ENCODE results near the gene CMTM7. TPM values are rescaled to one million over a fixed set of nuclear protein-coding genes. Genes with fewer than 3 reads are reported as not detected.

The CMTM7 gene
- total RNA-seq, 4 donors from 2014 or later, result 14.8 to 24.7 (median 22.0) TPM

GRCh38 chr3:32448686-32449474 is 57.2 kb downstream of the CMTM7 start:
- Histone ChIP-seq H3K27me3 (no peaks in the 10 kb centered on the region), H3K9me3 (no peaks in the 10 kb centered on the region), H3K27ac (peak overlapping the region in 2 of 3 donors; percentile 25 to 60), H3K4me1 (peaks cover 5 to 8% of the 10 kb centered on the region in 2 donors), H3K4me3 (replicated peaks in 1 of 3) (no peak overlapping the region), H3K36me3 (no peaks in the 10 kb centered on the region)
- intact Hi-C loops (cut with DNase I), result no loop called here
- TF ChIP-seq POLR2A (IDR thresholded peaks at IDR 0.05), result no peak
- no peak for TF ChIP-seq CTCF (IDR thresholded peaks at IDR 0.05)
- 66 to 67% methylated on average over 14 of the region's 14 CpGs for WGBS, 2 donors
- DNase-seq, result peak; percentile 48 to 54

- no peak for DNase-seq
- TF ChIP-seq POLR2A (IDR thresholded peaks at IDR 0.05), result no peak
- no peak for TF ChIP-seq CTCF (IDR thresholded peaks at IDR 0.05)
- H3K36me3 ChIP-seq, result peaks cover 0 to 4% of the 10 kb centered on the region in 2 donors
- H3K4me1 ChIP-seq, result peaks cover 5 to 8% of the 10 kb centered on the region in 2 donors
- H3K4me3 ChIP-seq (replicated peaks in 1 of 3), result no peak overlapping the region
- H3K27me3 ChIP-seq, result no peaks in the 10 kb centered on the region
- H3K27ac ChIP-seq, result peak overlapping the region in 1 of 3 donors; percentile 25
- WGBS, 2 donors, result 93 to 96% methylated on average over 3 of the region's 3 CpGs
- intact Hi-C loops (cut with DNase I), result no loop called here
- no peaks in the 10 kb centered on the region for H3K9me3 ChIP-seq
Observed at GRCh38 chr3:32449691-32450090, 58.0 kb downstream of the CMTM7 start.

- H3K27ac ChIP-seq, result no peak overlapping the region
- WGBS, 2 donors, result 96 to 99% methylated on average over 2 of the region's 2 CpGs
- TF ChIP-seq POLR2A (IDR thresholded peaks at IDR 0.05), result no peak
- no peak for TF ChIP-seq CTCF (IDR thresholded peaks at IDR 0.05)
- no peaks in the 10 kb centered on the region for H3K9me3 ChIP-seq
- no peak overlapping the region for H3K4me3 ChIP-seq (replicated peaks in 1 of 3)
- no peak for DNase-seq
- intact Hi-C loops (cut with DNase I), result no loop called here
- H3K27me3 ChIP-seq, result no peaks in the 10 kb centered on the region
- peaks cover 0 to 4% of the 10 kb centered on the region in 2 donors for H3K36me3 ChIP-seq
- peaks cover 5 to 11% of the 10 kb centered on the region in 2 donors for H3K4me1 ChIP-seq
Observed at GRCh38 chr3:32450426-32450825, 58.8 kb downstream of the CMTM7 start.

GRCh38 chr3:32450992-32451659 is 59.5 kb downstream of the CMTM7 start:
- Histone ChIP-seq H3K36me3 (peaks cover 0 to 4% of the 10 kb centered on the region in 2 donors), H3K9me3 (no peaks in the 10 kb centered on the region), H3K27me3 (no peaks in the 10 kb centered on the region), H3K4me1 (peaks cover 5 to 15% of the 10 kb centered on the region in 2 donors), H3K4me3 (replicated peaks in 1 of 3) (no peak overlapping the region), H3K27ac (no peak overlapping the region)
- no peak for DNase-seq
- intact Hi-C loops (cut with DNase I), result no loop called here
- no peak for TF ChIP-seq POLR2A (IDR thresholded peaks at IDR 0.05)
- no peak for TF ChIP-seq CTCF (IDR thresholded peaks at IDR 0.05)
- WGBS, 2 donors, result 93 to 96% methylated on average over 11 to 12 of the region's 12 CpGs

- WGBS, 2 donors, result 78 to 93% methylated on average over 4 of the region's 4 CpGs
- H3K4me1 ChIP-seq, result peaks cover 5 to 15% of the 10 kb centered on the region in 2 donors
Observed at GRCh38 chr3:32452009-32452408, 60.4 kb downstream of the CMTM7 start.

More at GRCh38 chr3:32452009-32452408, 60.4 kb downstream of the CMTM7 start:
- H3K27ac ChIP-seq, result no peak overlapping the region
- no peak overlapping the region for H3K4me3 ChIP-seq (replicated peaks in 1 of 3)
- H3K36me3 ChIP-seq, result peaks cover 0 to 4% of the 10 kb centered on the region in 2 donors
- H3K27me3 ChIP-seq, result no peaks in the 10 kb centered on the region
- no peak for DNase-seq
- intact Hi-C loops (cut with DNase I), result no loop called here
- H3K9me3 ChIP-seq, result no peaks in the 10 kb centered on the region
- TF ChIP-seq CTCF (IDR thresholded peaks at IDR 0.05) (no peak), POLR2A (IDR thresholded peaks at IDR 0.05) (no peak)

All from thyroid gland (tissue), 4 donors.